Osteocyte (in vitro differentiated cells): ENCODE measurements around the gene SPATA4. TPM values are rescaled to one million over a fixed set of nuclear protein-coding genes. Genes with fewer than 3 reads are reported as not detected.
A peak's percentile ranks its signal among the peaks of the same experiment; 100 is the strongest.

Experiments
- DNase-seq: peaks from one replicate; pipeline ENCODE4 v3.0.0; 2021; ENCODE audit warnings: mixed read lengths; ENCODE audit not compliant: unreplicated experiment; ENCODE audit errors: extremely low spot score
- H3K27ac Mint-ChIP-seq: one replicate; pipeline ENCODE4 v1.8.0; 2021; ENCODE audit warnings: mild to moderate bottlenecking, mixed read lengths; ENCODE audit not compliant: unreplicated experiment
- H3K27me3 Mint-ChIP-seq: one replicate; pipeline ENCODE4 v1.8.0; 2021; ENCODE audit warnings: mixed read lengths; ENCODE audit not compliant: unreplicated experiment
- H3K36me3 Mint-ChIP-seq: one replicate; pipeline ENCODE4 v1.8.0; 2021; ENCODE audit warnings: mixed read lengths; ENCODE audit not compliant: unreplicated experiment
- H3K4me1 Mint-ChIP-seq: one replicate; pipeline ENCODE4 v1.8.0; 2021; ENCODE audit warnings: mixed read lengths; ENCODE audit not compliant: unreplicated experiment
- H3K4me3 Mint-ChIP-seq: one replicate; pipeline ENCODE4 v1.8.0; 2021; ENCODE audit warnings: mild to moderate bottlenecking, moderate library complexity, mixed read lengths; ENCODE audit not compliant: unreplicated experiment
- H3K9me3 Mint-ChIP-seq: one replicate; pipeline ENCODE4 v1.8.0; 2021; ENCODE audit warnings: mixed read lengths; ENCODE audit not compliant: unreplicated experiment
- long read RNA-seq: library from polyadenylated mRNA; unstranded; transcript quantifications from one replicate; pipeline ENCODE4 v2.0.0, GENCODE V29; 2021
- total RNA-seq: library from RNA; stranded (reverse); gene quantifications from 2 replicates; pipeline ENCODE4 v1.2.1, GENCODE V29; 2021
- TF ChIP-seq, protein P1 (sequence below): fragments of 200-600 bp; sonication (generic); IDR thresholded peaks from 2 replicates; pipeline ENCODE4 v1.5.0; 2021; ENCODE audit warnings: antibody characterized with exemption, mild to moderate bottlenecking, moderate library complexity

The SPATA4 gene
- 0.76 TPM in 1 of 2 replicates, not detected in the other for total RNA-seq
- long read RNA-seq = 0 reads

DNA sequence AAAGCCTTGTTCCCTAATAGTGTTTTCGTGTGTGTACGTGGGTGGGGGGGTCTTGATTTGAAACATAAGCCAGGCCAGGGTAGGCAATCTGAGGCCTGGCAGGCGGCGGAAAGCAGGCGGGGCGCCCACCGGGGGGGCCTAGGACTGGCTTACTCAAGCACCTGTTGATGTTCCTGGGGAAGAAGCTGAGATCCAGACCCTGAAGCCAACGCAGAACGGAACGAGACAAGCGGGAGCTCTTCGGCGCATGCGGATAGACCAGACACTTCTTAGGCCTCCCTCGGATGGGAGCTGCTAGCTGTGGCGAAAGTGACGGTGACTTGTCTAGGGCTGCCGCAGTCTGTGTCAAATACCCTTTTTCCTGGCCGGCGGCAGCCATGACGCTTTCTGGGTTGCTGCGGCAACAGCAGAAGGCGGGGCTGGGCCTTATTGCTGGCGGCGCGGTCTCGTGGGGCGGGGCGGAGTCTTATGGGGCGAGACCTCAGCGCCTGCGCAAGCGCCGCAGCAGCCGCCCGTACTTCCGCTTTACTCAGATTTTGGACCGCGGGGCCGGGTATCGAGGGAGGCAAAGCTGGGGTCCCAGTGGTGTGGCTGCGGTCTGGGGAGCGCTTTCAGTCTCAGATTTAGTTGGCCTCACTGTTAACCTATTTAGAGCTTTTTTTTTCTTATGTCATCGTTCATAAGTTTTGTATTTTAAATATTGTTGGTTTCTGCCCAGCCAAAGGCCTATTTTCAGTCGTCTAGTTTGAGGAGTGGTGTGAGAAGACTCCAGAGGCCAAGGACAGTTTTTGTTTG lies at the start of gene SPATA4:
TSS of gene SPATA4 (minus strand) at position 402 of the 795 bp plus-strand sequence. CDS start at position 379, 23 bp downstream.
- peak; percentile 97 for DNase-seq
- Mint-ChIP-seq H3K36me3 (no peaks in the 10 kb centered on the region), H3K9me3 (no peaks in the 10 kb centered on the region), H3K4me3 (peak within 1 kb of the TSS; percentile 91), H3K4me1 (peaks cover 9% of the 10 kb centered on the region), H3K27me3 (no peaks in the 10 kb centered on the region), H3K27ac (peak within 1 kb of the TSS; percentile 98)
- TF ChIP-seq, protein P1, sequence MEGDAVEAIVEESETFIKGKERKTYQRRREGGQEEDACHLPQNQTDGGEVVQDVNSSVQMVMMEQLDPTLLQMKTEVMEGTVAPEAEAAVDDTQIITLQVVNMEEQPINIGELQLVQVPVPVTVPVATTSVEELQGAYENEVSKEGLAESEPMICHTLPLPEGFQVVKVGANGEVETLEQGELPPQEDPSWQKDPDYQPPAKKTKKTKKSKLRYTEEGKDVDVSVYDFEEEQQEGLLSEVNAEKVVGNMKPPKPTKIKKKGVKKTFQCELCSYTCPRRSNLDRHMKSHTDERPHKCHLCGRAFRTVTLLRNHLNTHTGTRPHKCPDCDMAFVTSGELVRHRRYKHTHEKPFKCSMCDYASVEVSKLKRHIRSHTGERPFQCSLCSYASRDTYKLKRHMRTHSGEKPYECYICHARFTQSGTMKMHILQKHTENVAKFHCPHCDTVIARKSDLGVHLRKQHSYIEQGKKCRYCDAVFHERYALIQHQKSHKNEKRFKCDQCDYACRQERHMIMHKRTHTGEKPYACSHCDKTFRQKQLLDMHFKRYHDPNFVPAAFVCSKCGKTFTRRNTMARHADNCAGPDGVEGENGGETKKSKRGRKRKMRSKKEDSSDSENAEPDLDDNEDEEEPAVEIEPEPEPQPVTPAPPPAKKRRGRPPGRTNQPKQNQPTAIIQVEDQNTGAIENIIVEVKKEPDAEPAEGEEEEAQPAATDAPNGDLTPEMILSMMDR = no peak

GRCh38 chr4:176242764-176243347 lies 47.5 kb upstream of the SPATA4 start:
- TF ChIP-seq, protein P1 = no peak
- no peaks in the 10 kb centered on the region for H3K27me3 Mint-ChIP-seq
- no peak for DNase-seq
- H3K4me1 Mint-ChIP-seq = peaks cover 12% of the 10 kb centered on the region
- H3K4me3 Mint-ChIP-seq = no peak overlapping the region
- H3K27ac Mint-ChIP-seq = no peak overlapping the region
- H3K9me3 Mint-ChIP-seq = no peaks in the 10 kb centered on the region
- no peaks in the 10 kb centered on the region for H3K36me3 Mint-ChIP-seq

- Mint-ChIP-seq H3K27me3 (no peaks in the 10 kb centered on the region), H3K9me3 (no peaks in the 10 kb centered on the region), H3K36me3 (no peaks in the 10 kb centered on the region), H3K4me3 (no peak overlapping the region), H3K4me1 (peaks cover 23% of the 10 kb centered on the region), H3K27ac (no peak overlapping the region)
- no peak for DNase-seq
- TF ChIP-seq, protein P1 = no peak
Observed at GRCh38 chr4:176241703-176242102, 46.3 kb upstream of the SPATA4 start.

DNA sequence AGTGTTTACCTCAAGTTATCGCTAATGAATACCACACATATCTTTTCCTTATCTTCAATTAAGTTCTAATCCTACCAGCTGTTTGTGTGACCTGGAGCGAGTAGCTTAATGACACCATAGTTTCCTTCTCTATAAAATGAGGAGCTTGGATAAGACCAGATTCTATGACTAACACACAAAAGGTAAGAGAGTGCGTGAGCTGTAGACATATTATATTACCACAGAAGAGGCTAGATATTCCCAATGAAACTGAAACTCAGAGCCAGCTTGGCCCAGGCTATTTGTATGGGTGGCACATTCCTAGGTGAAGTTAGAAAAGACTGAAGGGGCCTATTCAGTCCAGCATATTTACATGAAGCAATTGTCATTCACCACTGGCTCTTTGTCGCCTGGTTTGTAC lies 43.4 kb upstream of the SPATA4 start:
- no peak overlapping the region for H3K4me3 Mint-ChIP-seq
- no peaks in the 10 kb centered on the region for H3K9me3 Mint-ChIP-seq
- H3K36me3 Mint-ChIP-seq = no peaks in the 10 kb centered on the region
- H3K4me1 Mint-ChIP-seq = peaks cover 35% of the 10 kb centered on the region
- DNase-seq = no peak
- H3K27ac Mint-ChIP-seq = peak overlapping the region; percentile 83
- TF ChIP-seq, protein P1 = no peak
- H3K27me3 Mint-ChIP-seq = no peaks in the 10 kb centered on the region

DNA sequence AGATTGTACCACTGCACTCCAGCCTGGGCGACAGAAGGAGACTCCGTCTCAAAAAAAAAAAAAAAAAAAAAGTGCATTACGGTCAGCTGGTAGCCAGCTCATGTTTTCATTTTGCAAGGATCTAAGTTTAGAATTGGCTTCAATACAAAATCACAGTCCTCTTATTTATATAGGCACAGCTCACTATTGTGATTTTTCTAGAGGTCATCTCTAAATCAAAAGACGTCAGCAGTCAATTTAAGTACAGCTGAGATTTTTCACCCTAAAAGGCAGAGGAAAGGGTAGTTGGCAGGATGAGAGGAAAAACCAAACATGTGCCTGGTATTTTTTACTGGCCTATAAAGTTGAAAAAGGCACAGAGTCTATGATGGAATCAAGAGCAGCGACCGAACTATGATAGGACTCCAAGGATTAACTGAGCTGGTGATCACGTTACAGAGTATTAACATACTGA lies 42.8 kb upstream of the SPATA4 start:
- H3K4me1 Mint-ChIP-seq = peaks cover 35% of the 10 kb centered on the region
- no peaks in the 10 kb centered on the region for H3K9me3 Mint-ChIP-seq
- no peak for DNase-seq
- H3K4me3 Mint-ChIP-seq = peak overlapping the region; percentile 10
- TF ChIP-seq, protein P1 = no peak
- no peaks in the 10 kb centered on the region for H3K36me3 Mint-ChIP-seq
- peak overlapping the region; percentile 83 for H3K27ac Mint-ChIP-seq
- H3K27me3 Mint-ChIP-seq = no peaks in the 10 kb centered on the region
